Activated gamma-delta T cell (primary cell): Measurements from ENCODE around the gene MIR17HG.

Experiments
- DNase-seq: peaks from one replicate; lab custom pipeline; 2025; lab: John Stamatoyannopoulos, UW

The MIR17HG gene

DNA sequence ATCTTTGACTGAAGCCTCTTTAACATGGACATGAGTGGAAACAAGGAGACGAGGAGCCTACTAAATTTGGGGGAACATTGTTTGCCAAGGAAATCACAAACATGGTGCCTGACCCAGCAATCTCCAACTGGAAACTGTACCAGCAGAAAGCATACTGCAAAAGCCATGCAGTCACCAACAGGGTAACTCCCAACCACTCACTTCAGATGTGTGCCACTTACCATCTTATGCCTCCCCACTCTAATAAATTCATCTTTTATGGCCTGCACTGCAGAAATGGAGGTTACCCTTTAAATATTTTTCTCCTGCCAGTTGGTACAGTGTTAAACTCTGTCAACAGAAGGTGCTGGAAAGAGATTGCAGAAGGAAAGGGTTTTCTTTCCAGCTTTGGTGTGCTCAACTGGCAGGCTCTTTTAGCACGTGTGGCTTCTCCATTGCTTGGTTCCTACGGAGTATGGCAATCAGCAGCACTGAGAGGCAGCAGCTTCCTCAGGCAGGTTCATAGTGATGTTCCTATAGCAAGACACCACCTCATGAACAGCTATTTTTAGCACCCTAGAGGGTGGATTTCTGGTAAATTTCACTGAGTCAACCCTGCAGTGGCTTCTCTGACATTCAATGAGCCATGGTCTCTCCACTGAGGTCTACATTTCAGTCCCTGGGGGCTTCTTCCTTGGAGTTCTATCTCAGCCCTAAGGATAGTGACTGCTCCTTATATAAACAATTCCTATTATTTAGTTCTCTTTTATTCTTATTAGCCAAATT lies 21.4 kb downstream of the MIR17HG start:
- no peak for DNase-seq

DNA sequence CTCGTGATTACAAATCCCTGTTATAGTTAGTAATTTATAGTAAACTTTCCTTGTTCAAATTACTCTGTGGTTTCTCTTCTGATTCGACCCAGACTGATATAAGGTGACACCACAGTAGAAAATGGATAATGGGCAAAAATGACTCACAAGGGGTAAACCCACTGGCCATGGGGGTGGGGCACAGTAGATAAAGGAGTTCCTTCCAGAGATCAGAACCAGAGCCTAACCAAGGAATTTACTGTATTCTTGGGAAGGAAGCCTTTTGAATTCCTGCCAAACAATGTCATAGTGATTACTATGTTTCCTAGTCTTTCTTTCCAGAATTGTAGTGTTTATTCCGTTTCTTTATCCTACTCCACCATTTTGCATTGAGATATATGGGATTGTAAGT lies 21.9 kb downstream of the MIR17HG start:
- DNase-seq = no peak

DNA sequence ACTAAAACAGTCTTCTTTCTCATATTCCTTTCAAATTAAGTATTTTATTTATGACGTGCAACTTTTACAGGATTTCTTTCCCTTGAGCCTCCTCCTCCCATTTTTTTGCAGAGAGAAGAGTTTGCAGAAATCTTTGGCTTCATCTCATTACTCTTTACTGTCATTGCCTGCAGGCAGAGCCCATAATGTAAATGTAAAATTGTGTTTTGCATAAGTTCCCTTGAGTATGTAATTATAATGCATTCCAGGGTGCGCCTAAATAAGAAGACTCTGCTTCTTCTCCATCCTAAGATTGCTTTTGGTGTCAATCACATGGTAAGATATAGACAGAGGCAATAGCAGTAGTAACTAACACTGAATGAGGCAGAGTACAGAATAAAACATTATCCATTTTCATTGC lies 23.0 kb downstream of the MIR17HG start:
- no peak for DNase-seq

DNA sequence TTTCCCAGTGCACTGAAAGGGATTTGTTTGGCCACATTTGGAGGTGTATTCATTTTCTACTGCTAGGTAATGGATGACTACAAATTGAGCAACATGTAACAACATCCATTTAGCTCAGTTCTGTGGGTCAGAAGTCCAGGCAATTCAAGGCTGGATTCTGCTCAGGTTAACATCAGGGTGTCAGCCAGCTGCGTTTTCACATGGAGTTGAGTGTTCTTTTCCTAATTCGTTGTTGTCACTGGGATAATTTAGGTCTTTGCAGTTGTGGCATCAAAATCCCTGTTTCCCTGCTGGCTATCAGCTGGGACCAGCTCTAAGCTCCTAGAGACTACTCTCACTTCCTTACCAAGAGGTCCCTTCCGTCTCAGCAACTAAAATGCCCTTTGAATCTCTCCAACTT lies 25.4 kb downstream of the MIR17HG start:
- DNase-seq = no peak

DNA sequence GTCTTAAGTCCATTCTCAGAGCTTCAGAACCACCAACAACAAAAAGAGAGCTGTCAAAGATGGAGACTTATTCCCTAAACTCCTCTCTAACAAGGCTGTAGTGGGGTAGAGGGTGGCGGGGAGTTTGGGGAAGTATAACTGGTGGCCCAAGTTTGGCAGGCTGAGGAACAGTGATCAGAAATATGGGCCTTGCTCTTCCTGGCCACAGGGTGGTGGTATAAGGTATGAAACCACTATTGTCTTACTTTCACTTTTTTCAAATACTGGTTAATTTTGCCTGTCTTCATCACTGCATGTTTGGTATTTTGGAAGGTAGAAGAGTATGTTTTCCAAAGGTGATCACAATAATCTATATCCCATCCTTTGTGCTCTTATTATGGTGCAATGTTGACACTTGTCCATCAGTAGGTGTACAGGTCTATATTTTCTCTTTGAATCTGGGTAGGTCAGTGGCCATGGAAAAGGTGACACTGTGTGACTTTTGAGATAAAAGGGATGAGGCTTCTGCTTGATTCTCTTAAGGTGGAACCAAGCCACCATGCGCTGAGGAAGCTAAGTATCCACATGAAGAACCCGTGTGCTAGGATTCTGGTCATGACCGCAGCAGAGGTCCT lies 27.7 kb downstream of the MIR17HG start:
- DNase-seq = no peak

DNA sequence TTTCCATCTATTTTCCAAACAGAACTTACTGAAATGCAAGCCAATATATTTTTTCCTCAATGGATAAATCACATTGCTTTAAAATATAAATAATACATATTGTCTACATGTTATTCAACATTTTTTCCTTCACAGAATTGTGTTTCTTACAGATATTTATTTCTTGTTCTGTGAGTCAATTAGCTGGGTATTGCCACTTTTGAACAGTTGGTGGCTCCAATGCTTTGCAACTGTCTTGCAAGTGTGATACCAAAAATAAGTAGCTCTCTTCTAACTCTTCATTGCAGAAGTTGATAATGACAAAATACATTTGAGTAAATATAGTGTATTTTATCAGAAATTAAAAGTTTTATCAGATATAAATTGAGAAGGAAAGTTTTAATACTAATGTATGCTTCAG lies 33.9 kb downstream of the MIR17HG start:
- no peak for DNase-seq

DNA sequence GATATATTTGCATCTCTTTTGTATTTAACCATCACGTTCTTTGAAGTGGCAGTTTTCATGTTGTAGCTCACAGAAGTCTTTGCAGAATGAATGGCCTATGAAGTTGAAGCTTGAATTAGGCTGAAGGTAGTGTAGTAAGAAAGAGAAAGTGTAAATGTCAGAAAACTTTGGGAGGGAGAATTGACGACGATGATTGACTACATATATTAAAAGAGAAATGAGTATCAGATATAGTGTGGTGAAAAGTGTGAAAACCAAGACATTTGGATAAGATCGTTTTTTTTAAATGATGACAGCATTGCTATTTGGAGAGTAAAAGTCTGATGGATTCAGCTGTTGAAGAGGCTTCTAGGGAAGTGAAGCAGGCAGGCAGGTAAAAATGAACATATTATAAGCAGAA lies 36.3 kb downstream of the MIR17HG start:
- DNase-seq = no peak

DNA sequence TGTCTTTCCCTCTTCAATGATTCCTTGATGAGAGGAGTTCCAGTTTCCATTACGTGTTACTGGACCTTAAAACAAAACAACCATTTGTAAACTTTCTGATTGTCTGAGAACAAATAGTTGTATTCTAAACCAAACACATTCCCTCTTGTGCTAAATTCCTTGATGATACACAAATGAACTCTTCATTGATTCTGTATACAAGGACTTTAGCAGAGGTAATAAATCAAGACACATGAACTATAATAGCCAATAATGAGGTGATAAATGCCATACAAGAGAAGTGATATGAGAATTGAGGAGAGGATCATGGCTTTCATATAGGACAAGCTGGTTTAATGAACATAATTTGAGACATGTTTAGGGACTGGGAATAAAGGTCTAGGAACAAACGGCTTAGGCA lies 37.4 kb downstream of the MIR17HG start:
- DNase-seq = no peak

DNA sequence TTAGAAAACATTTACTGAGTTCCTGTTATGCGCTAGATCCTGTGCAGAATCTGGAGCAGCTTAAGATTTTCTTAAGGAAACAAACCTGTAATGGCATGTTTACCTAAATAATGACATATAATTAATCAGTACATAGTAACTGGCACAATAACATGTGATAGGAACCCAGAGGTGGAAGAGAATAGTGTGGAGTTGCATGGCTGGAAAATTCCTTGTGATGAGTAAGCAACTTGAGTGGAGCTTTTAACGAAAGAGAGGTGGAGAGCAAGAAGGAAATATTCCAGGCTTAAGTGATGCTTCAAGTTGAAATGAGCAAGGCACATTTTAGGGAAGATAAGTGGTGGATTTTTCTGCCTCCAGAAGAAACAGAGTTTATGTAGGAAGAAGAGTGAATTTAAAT lies 41.7 kb downstream of the MIR17HG start:
- DNase-seq = no peak

DNA sequence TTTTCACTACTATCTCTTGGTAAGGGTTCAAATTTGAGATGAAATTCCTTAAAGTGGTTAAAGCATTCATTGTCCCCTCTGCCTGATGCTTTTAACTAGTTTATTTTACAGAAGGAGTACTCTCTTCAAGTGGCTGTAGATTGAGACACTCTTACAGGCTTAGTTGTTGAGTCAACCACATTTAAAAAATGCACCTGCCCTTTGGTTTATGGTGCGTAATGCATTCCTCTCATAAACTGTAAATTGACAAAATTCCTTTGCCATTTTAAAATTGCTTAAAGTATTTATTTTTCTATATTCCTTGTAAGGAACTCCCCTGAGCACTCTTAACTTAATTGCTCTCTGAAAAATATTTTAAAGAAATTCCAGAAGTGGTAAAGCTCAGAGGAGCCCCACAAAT lies 50.1 kb downstream of the MIR17HG start:
- no peak for DNase-seq

DNA sequence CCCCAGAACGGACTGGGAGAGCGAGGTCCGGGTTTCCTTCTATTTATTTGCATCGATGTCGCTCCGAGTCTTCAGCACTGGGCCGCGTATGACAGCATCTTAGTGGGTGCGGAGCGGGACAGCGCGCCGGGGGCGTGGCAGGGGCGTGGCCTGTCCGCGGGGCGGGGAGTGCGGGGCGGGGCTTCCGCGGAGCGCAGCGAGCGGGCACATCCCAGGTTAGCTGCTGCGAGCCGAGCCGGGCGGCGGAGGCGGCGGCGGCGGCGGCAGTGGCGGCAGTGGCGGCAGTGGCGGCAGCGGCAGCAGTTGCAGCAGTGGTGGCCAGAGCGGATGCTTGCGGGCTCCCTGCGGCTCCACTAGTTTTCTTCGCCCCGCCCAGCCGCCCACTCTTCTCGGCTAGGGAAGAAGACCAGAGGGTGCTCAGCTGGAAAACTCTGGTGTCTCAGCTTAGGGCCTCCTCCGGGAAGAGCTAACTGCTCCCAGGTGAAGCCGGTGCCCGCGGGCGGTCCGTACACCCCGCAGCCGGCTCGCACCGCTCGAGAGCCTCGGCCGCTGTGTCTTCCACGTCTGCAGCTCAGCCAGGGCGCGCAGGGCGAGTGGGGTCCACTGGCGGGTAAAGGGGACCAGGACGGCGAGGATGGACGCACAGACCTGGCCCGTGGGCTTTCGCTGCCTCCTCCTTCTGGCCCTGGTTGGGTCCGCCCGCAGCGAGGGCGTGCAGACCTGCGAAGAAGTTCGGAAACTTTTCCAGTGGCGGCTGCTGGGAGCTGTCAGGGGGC lies 51.1 kb downstream of the MIR17HG start, which contains the start of gene GPC5:
GPC5 (plus strand) TSS at position 209 of the 776 bp plus-strand sequence.
- peak; percentile 72 for DNase-seq

DNA sequence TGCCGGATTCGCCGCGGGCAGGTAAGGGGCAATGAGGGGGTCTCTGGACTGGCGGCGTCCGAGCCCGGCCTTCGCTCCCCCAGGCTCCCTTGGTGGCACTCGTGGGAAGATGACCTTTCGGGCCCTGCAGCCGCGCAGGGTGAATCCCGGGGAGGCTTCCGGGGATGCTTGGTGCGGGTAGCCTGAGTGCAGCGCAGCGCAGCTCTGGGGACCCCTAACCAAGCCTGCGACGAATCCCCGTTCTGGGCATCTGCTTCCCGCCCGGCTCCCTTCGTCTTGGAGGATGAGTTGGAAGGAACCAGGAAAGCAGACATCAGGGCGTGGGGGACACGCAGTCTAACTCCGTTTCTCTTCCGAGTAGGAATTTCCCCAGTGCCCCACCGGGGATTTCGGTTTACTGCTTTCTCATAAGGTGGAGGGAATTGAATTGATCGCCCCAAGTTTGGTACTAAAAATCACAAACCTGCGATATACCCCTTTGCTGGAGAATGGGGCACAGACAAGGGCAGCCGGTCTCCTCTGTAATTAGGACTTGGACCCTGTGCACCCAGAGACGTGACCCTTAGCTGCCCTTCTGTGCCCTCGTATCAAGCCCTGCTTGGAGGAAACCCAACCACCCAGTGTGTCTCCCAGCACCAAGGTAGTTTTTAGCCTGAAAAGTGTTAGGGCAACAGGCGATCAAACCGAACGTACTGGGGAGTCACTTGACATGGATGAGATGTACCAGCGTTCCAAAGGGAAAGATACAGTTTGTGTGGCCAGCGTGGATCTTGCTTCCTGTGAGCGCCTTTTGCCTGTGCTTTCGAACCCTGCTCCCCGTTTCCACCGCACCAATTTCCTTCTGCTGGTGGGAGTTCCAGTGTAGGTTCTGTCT lies 51.9 kb downstream of the MIR17HG start:
- no peak for DNase-seq

DNA sequence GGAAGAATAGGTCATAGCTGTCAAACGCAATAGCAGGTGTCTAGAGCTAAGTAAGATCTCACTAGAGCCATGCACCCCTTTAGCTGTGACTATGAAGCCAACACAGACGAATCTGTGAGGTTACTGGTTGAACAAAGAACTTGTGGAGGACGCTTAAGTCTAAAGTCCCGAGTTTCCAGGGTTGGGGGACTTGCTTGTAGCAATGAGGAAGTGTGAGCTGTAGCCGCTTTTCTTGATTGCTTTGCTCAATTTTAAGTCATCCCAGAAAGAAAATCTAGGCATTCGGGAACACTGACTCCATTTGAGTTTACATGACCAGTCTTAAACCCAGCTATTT lies 52.5 kb downstream of the MIR17HG start:
- DNase-seq = no peak

DNA sequence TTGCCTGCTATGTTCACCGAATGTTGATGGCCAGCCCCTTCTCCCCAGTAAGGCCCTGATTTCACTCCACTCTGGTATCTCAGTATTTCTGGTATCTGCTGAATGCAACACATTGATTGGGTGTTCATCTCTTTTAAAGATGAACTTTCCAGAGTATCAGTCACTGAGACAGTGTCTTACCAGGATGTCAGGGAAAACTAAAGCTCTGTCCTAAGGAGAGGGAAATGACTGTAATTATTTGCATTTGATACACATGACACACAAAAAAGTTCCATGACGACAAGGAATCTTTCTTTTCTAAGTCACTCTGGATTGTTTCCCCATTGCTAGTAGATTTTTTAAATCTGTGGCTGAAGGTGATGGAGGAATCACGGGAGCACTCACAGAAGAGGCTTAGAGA lies 53.2 kb downstream of the MIR17HG start:
- DNase-seq = no peak

DNA sequence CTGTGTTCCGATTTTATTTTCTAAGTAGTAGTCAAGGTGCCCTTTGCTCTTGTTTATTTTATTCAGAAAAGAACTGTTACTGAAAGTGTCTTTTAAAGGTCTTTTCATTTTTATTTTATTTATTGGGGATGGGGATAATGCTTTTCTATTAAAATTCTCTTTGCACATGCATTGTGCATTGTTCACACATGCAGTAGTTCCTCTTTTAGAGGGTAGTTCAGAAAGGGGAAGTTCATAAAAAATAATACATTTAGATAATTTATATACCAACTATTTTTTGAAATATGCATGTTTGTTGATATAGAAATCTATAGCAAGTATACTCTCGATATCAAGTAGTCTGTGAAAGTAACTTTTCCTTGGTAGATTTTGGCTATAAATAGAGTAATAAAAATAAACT lies 54.4 kb downstream of the MIR17HG start:
- DNase-seq = no peak
